Ishikawa (cell line): ENCODE measurements around the gene CNOT2.

ENCODE experiments used
- CEBPB ChIP-seq: IDR thresholded peaks from 2 replicates; pipeline ENCODE4 v1.6.1; 2012
- CREB1 ChIP-seq: IDR thresholded peaks from 2 replicates; pipeline ENCODE4 v1.6.1; 2012; ENCODE audit warnings: low read depth
- EGR1 ChIP-seq: IDR thresholded peaks from 2 replicates; pipeline ENCODE4 v1.6.1; 2012
- EP300 ChIP-seq: IDR thresholded peaks from 2 replicates; pipeline ENCODE4 v1.6.1; 2012; ENCODE audit warnings: borderline replicate concordance
- FOXM1 ChIP-seq: IDR thresholded peaks from 2 replicates; pipeline ENCODE4 v1.6.1; 2012; ENCODE audit warnings: low read depth, borderline replicate concordance
- NFIC ChIP-seq: IDR thresholded peaks from 2 replicates; pipeline ENCODE4 v1.6.1; 2012
- RAD21 ChIP-seq: IDR thresholded peaks from 2 replicates; pipeline ENCODE4 v1.6.1; 2012; ENCODE audit warnings: low read depth
- TAF1 ChIP-seq: IDR thresholded peaks from 2 replicates; pipeline ENCODE4 v1.6.1; 2012; ENCODE audit warnings: low read depth, mild to moderate bottlenecking
- TCF12 ChIP-seq: IDR thresholded peaks from 2 replicates; pipeline ENCODE4 v1.6.1; 2012; ENCODE audit warnings: low read depth
- TEAD4 ChIP-seq: IDR thresholded peaks from 2 replicates; pipeline ENCODE4 v1.6.1; 2012
- USF1 ChIP-seq: IDR thresholded peaks from 2 replicates; pipeline ENCODE4 v1.6.1; 2012
- YY1 ChIP-seq: IDR thresholded peaks from 2 replicates; pipeline ENCODE4 v1.6.1; 2012; ENCODE audit warnings: low read depth
- ZBTB7A ChIP-seq: IDR thresholded peaks from 2 replicates; pipeline ENCODE4 v1.6.1; 2012; ENCODE audit warnings: low read depth
- TF ChIP-seq, protein P1 (sequence below): IDR thresholded peaks from 2 replicates; pipeline ENCODE4 v1.6.1; 2012
- TF ChIP-seq, protein P2 (sequence below): IDR thresholded peaks from 2 replicates; pipeline ENCODE4 v1.6.1; 2012; ENCODE audit warnings: low read depth, mild to moderate bottlenecking

The CNOT2 gene

DNA sequence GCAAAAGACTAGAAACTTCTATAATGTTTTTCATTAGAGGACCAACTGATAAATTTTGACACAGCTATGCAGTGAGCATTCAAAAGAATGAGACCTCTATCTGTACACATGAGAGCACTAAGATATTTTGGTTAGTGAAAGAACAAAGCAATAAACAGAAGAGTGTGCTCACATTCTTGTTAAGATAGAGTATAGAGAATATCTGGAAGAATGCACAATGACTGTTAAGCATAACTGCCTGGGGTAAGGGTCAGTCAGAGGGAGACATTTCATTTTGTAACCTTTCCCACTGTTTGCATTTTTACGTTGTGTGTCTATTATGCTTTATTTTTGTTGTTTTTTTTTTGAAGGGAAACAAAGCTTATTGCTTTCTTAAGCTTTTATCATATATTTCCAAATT is 143.5 kb downstream of the CNOT2 start:
- no peak for TF ChIP-seq TAF1
- TF ChIP-seq, protein P1, sequence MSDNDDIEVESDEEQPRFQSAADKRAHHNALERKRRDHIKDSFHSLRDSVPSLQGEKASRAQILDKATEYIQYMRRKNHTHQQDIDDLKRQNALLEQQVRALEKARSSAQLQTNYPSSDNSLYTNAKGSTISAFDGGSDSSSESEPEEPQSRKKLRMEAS, result no peak
- no peak for TF ChIP-seq NFIC

DNA sequence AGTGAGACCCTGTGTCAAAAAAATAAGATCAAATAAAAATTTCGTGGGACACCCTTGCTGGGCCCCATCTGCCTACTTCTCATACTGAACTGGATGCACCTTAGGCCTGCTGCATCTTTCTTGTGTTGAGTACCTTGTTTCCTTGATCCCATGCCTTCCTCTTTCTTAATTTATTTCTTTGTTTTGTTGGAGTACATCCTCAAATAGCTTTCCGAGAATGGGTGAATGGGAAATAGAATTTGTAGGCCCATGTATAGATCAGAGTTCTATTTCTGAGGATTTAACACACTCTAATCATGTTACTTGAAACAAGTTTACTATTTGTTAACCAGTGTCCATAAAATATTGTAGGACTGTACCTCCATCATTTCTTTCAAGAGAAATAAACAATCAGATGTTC is 146.4 kb downstream of the CNOT2 start:
- TF ChIP-seq, protein P1, result no peak
- TF ChIP-seq TEAD4 (no peak), USF1 (no peak), CEBPB (no peak), EP300 (no peak), EGR1 (no peak), TCF12 (no peak), CREB1 (no peak), TAF1 (no peak), YY1 (no peak), RAD21 (no peak), FOXM1 (no peak), ZBTB7A (no peak)

- TF ChIP-seq ZBTB7A (no peak), TAF1 (no peak), TEAD4 (no peak), USF1 (no peak), RAD21 (no peak), EP300 (no peak), FOXM1 (no peak), TCF12 (no peak), NFIC (no peak)
- TF ChIP-seq, protein P2, sequence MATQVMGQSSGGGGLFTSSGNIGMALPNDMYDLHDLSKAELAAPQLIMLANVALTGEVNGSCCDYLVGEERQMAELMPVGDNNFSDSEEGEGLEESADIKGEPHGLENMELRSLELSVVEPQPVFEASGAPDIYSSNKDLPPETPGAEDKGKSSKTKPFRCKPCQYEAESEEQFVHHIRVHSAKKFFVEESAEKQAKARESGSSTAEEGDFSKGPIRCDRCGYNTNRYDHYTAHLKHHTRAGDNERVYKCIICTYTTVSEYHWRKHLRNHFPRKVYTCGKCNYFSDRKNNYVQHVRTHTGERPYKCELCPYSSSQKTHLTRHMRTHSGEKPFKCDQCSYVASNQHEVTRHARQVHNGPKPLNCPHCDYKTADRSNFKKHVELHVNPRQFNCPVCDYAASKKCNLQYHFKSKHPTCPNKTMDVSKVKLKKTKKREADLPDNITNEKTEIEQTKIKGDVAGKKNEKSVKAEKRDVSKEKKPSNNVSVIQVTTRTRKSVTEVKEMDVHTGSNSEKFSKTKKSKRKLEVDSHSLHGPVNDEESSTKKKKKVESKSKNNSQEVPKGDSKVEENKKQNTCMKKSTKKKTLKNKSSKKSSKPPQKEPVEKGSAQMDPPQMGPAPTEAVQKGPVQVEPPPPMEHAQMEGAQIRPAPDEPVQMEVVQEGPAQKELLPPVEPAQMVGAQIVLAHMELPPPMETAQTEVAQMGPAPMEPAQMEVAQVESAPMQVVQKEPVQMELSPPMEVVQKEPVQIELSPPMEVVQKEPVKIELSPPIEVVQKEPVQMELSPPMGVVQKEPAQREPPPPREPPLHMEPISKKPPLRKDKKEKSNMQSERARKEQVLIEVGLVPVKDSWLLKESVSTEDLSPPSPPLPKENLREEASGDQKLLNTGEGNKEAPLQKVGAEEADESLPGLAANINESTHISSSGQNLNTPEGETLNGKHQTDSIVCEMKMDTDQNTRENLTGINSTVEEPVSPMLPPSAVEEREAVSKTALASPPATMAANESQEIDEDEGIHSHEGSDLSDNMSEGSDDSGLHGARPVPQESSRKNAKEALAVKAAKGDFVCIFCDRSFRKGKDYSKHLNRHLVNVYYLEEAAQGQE, result no peak
Observed at GRCh38 chr12:70393787-70394499, 150.7 kb downstream of the CNOT2 start.

DNA sequence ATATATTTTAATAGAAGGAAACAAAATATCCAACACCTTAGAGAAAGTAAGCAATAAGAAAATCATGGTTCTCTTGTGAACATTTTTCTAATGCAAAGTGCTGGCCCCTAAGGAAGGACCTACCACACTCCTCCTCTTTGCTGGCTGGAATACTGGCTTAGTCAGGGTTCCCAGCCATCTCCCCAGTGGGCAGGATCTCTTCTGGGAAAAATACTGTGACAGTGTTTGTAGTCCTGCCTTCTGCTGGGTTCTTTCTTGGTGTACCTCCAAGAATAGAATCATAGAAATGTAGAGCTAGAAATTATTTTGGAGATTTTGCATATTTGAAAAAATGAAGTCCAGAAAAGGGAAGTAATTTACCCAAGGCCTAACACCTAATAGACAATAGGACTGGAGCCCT is 154.8 kb downstream of the CNOT2 start:
- no peak for TF ChIP-seq CREB1
- TF ChIP-seq YY1, result no peak
- no peak for TF ChIP-seq NFIC
- no peak for TF ChIP-seq TEAD4
- no peak for TF ChIP-seq CEBPB
- TF ChIP-seq, protein P2, result no peak
- TF ChIP-seq, protein P1, result no peak
- TF ChIP-seq TCF12, result no peak
- no peak for TF ChIP-seq EP300
- no peak for TF ChIP-seq EGR1
- TF ChIP-seq RAD21, result no peak
- TF ChIP-seq ZBTB7A, result no peak
- TF ChIP-seq USF1, result no peak
- no peak for TF ChIP-seq FOXM1
- no peak for TF ChIP-seq TAF1

DNA sequence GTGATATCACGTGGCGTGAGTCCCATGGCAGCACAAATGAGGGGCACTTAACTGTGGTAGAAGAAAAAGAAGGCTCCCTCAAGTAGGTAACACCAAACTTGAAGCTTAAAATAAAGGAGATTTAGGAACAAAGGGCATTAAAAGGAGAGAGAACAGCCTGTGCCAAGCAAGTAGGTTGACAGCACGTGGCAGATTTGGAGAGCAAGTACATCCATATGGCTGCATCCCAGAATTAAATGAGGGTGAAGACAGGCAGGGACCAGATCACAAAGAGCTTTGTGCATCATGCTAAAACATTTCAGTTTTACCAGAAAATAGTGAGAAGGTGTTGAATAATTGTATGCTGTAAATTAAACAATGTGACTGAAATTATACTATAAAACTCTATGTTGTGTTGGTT is 155.6 kb downstream of the CNOT2 start:
- TF ChIP-seq CEBPB (no peak), TAF1 (no peak), TCF12 (no peak), ZBTB7A (no peak), EP300 (no peak), EGR1 (no peak), USF1 (no peak), RAD21 (no peak), YY1 (no peak), CREB1 (no peak), TEAD4 (no peak), NFIC (no peak), FOXM1 (no peak)
- TF ChIP-seq, protein P2, result no peak
- TF ChIP-seq, protein P1, result no peak
